Activated CD8-positive, alpha-beta memory T cell treated with anti-CD3 and anti-CD28 coated beads, Interleukin-2, amount 50 U/mL, for 1 hour (primary cell): ENCODE measurements around the gene RAB41.
"Not testable (repeated sequence)": the region's sequence is repeated elsewhere in the genome, so short reads cannot be mapped to it uniquely, and the experiment has no call there.

Experiments
- DNase-seq: peaks from one replicate; pipeline ENCODE4 v3.0.0-alpha.2; 2020; ENCODE audit errors: extremely low read depth

The RAB41 gene

DNA sequence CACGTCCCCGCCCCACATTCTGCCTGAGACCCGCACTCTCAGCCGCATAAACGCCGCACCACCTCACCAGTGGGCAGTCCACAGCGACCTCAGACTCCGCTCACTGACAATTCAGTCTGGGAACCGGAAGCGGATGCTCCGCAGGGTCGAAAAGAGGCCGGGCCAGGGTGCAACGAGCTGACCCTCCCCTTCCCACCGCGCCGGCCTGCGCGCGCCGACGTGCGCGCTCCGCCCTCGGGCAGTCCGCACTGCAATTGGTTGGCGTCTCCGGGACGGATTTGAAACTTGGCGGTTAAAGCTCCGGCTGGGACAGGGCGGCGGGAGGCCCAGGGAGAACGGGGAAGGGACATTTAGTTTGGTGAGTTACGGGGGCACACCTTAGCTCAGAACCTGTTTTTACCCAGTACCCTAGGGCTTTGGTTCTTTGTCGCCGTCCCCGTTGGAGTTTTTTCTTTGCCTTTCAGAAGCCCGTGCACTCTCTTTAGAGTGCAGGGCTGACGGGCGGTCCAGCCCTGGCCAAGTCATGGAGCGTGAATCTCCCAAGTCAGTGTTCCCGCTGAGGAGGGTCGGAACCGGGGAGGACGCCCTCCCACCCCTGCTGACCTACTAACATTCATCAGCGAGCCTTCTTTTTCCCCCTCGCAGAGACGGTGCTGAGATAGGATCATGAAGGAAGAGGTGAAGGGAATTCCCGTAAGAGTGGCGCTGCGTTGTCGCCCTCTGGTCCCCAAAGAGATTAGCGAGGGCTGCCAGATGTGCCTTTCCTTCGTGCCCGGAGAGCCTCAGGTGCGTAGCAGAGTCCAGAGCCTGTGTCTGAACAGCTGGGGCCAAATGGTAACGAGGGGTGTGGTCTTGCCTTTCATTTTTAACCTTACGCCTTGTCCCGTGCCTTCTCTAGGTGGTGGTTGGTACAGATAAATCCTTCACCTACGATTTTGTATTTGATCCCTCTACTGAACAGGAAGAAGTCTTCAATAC lies 8.1 kb downstream of the RAB41 start, which contains the start of the genes KIF4A and PDZD11:
Gene KIF4A, plus strand, starts transcription at position 312 of the 978 bp plus-strand sequence. Its CDS starts 355 bp downstream, at position 667.
Gene PDZD11, minus strand, starts transcription at position 135 of the 978 bp plus-strand sequence. CDS start 586 bp downstream, outside the sequence.
- peak; percentile 16 for DNase-seq

DNA sequence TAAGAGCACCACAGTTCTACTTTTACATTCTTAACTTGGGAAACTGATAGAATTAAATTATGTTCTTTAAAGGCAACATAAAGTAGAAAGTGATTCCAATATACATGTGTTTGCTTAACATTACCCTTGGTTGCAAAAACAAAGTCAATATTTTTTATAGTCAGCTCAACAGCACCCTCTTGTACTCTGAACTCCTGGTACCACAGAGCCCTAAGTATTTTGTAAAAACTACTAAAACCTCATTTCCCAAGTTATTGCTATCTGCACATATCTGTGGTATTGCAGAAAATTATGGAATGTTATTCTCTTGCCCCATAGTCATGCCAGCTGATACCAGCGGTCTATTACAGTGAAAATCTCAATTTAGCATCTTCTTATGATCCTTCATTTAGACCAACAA lies 10.8 kb downstream of the RAB41 start:
- DNase-seq = no peak

DNA sequence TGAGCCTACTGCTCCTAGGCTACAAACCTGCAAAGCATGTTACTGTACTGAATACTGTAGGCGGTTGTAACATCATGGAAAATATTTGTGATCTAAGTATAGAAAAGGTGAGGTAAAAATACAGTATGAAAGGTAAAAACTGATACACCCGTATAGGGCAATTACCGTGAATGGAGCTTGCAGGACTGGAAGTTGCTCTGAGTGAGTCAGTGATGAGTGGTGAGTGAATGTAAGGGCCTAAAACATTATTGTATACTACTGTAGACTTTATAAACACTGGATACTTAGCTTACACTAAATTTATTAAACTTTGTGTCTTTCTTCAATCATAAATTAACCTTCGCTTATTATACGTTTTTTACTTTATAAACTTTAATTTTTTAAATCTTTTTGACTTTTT lies 11.6 kb downstream of the RAB41 start:
- no peak for DNase-seq

DNA sequence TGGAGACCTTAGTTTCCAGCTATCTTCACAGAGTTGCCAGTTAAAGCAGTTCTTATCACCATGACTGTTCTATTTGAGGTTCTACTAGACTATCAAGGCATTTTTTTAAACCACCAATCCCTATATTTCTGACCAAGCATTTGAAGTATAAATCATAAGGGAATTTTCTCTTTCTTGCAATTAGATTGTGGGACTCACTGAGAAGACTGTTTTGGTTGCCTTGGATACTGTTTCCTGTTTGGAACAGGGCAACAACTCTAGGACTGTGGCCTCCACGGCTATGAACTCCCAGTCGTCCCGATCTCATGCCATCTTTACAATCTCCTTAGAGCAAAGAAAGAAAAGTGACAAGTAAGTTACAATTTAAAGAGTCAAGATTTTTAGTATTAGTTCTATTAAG lies 19.7 kb downstream of the RAB41 start:
- no peak for DNase-seq

DNA sequence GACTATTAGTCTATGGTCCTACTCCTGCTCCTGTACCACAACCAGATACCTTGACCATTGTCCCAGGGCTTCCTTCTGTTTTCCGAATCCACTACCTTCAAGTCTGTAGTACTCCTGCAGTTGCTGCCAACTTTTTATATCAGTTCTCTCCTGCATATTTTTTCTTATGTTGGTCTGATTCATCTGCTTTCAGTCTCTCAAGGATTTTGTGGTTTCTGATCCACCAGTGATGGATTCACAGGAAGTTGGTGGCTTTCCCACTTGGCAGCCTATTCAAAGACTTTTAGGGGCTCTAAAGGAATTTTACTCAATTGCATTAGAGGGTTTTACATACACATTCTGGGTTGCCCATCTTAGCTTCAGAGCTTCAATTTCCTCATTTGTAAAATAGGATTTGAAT lies 31.5 kb downstream of the RAB41 start:
- DNase-seq = no peak

DNA sequence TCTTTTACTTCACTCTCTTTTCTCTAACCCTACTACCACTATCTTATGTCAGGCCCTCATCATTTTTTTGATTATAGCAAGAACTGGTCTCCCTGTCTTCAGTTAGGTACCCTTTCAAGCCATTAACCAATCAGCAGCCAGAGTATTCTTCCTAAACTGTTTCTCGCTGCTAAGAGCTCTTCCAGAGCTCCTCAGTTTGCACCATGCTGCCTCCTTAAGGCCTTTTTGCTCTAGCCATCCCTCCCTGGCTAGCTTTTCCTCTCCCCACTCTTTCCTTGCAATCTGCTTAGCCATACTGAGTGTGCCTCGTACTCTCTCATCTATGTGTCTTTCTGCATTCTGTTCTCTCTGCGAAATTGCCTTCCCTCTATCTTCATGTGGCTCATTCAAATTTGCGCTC lies 40.8 kb downstream of the RAB41 start:
- DNase-seq = no peak

DNA sequence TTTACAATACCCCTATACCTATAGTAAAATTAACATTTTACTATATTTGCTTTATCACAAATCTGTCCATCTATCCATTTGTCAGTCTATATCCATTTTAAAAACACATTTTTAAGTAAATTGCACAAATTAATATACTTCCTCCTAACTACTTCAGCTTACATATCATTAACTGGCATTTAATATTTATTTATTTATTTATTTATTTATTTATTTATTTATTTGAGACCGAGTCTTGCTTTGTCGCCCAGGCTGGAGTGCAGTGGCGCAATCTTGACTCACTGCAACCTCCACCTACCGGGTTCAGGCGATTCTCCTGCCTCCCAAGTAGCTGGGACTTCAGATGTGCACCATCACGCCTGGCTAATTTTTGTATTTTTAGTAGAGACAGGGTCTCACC lies 41.7 kb downstream of the RAB41 start:
- not testable (repeated sequence) for DNase-seq

DNA sequence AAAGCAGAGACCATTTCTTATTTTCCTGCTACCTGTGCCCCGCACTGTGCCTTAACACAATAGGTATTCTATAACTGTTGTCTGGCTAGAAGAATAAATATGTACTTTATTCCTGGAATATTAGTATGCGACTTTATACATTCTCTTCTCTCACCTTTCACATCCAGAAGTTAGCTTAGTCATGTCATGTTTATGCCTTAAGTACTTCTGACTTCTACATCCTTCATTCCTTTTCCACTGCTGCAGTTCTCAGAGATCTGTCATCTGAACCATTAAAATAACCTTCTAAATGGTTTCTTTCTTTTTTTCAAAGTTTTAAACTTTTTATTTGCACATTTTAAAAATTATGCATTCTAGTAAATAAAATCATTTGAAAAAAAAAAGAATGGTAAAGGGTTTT lies 42.4 kb downstream of the RAB41 start:
- no peak for DNase-seq

DNA sequence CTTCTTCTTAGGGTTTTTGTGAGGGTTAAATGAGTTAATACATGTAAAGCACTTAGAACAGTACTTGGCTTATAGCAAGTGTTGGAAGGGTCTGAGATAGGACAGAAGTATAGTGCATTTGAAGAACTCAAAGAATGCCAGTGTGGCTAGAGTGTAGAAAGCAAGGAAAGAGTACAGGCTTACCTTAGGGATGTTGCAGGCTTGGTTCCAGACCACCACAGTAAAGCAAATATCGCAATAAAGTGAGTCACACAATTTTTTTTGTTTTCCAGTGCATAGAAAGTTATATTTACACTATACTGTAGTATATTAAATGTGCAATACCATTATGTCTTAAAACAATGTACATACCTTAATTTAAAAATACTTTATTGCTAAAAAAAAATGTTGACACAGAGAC lies 49.2 kb downstream of the RAB41 start:
- DNase-seq = no peak

DNA sequence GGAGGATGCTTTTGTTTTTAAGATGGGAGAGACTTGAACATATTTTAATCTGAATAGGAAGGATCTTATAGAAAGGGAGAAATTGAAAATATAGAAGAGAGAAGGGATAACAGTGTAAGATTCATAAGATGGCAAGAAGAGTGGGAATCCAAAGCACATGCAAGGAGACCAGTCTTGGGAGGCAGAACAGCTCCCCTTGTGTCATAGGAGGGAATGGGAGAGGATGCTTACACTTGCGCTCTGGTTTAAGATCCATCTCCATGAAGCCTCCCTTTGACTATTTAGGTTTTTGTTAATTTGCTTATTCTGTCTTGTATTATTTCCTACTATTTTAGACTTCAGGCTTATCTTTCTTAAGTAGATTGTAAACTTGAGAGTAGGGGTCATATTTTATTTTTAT lies 50.6 kb downstream of the RAB41 start:
- DNase-seq = no peak
